HL-60 (cell line): ENCODE results near the gene EXOSC7.

Experiments
- DNase-seq, 2 experiments: peaks; one replicate each; pipeline ENCODE4 v3.0.0-alpha.2; 2010 to 2020; ENCODE audit warnings: low read depth in 1 of 2, low spot score in 1 of 2
- H3K27ac ChIP-seq: fragments of 250-450 bp; sonication (Bioruptor Pico); replicated peaks from 2 replicates; pipeline ENCODE4 v1.5.1; 2020; ENCODE audit warnings: mild to moderate bottlenecking, moderate library complexity
- H3K27me3 ChIP-seq: fragments of 250-450 bp; sonication (Bioruptor Pico); 2 replicates; pipeline ENCODE4 v1.5.1; 2021; ENCODE audit warnings: mild to moderate bottlenecking, moderate library complexity; ENCODE audit not compliant: insufficient read depth, poor library complexity, severe bottlenecking
- H3K4me3 ChIP-seq: replicated peaks from 2 replicates; pipeline ENCODE4 v1.5.1; 2011; ENCODE audit warnings: mild to moderate bottlenecking, control low read depth, low read length; ENCODE audit not compliant: insufficient read depth
- CTCF ChIP-seq: IDR thresholded peaks from one replicate; pipeline ENCODE4 v1.5.1; 2011; ENCODE audit warnings: low read length, control low read depth, inconsistent platforms; ENCODE audit not compliant: insufficient read depth
- GABPA ChIP-seq: IDR thresholded peaks from 2 replicates; pipeline ENCODE4 v1.6.1; 2012; ENCODE audit warnings: low read depth
- POLR2AphosphoS5 ChIP-seq: IDR thresholded peaks from 2 replicates; pipeline ENCODE4 v1.6.1; 2012; ENCODE audit warnings: low read depth
- REST ChIP-seq: IDR thresholded peaks from 2 replicates; pipeline ENCODE4 v1.6.1; 2012; ENCODE audit warnings: low read depth; ENCODE audit not compliant: insufficient replicate concordance
- SPI1 ChIP-seq: IDR thresholded peaks from 2 replicates; pipeline ENCODE4 v1.6.1; 2012; ENCODE audit warnings: low read depth, mild to moderate bottlenecking, borderline replicate concordance

The EXOSC7 gene

GRCh38 chr3:45042162-45042561 lies 66.1 kb downstream of the EXOSC7 start:
- no peak for DNase-seq
- Histone ChIP-seq H3K27me3 (no peaks in the 10 kb centered on the region), H3K4me3 (no peak overlapping the region), H3K27ac (no peak overlapping the region)
- no peak for TF ChIP-seq POLR2AphosphoS5
- no peak for TF ChIP-seq SPI1
- no peak for TF ChIP-seq CTCF
- TF ChIP-seq GABPA, result no peak
- no peak for TF ChIP-seq REST

- H3K4me3 ChIP-seq, result no peak overlapping the region
- TF ChIP-seq SPI1 (no peak), POLR2AphosphoS5 (no peak), GABPA (no peak), CTCF (no peak), REST (no peak)
- DNase-seq, result peak in 1 of 2 experiments; percentile 47
- H3K27me3 ChIP-seq, result no peaks in the 10 kb centered on the region
- no peak overlapping the region for H3K27ac ChIP-seq
These were observed 67.8 kb downstream of the EXOSC7 start for GRCh38 chr3:45043728-45044299.

GRCh38 chr3:45048244-45048643 lies 72.2 kb downstream of the EXOSC7 start:
- H3K27ac ChIP-seq, result no peak overlapping the region
- DNase-seq, result no peak
- no peak for TF ChIP-seq REST
- no peak for TF ChIP-seq SPI1
- no peak for TF ChIP-seq GABPA
- TF ChIP-seq CTCF, result no peak
- no peak for TF ChIP-seq POLR2AphosphoS5
- H3K27me3 ChIP-seq, result no peaks in the 10 kb centered on the region
- H3K4me3 ChIP-seq, result no peak overlapping the region
